Adrenal gland (tissue), 12 donors: ENCODE data around the gene CALML4. TPM values are rescaled to one million over a fixed set of nuclear protein-coding genes. Genes with fewer than 3 reads are reported as not detected.
"Not testable (repeated sequence)": the region's sequence is repeated elsewhere in the genome, so short reads cannot be mapped to it uniquely, and the experiment has no call there.

Source experiments
- DNase-seq, 7 donors: peaks; one replicate each; pipeline ENCODE4 v3.0.0-alpha.2; 2019 to 2020
- H3K27ac ChIP-seq, 5 donors: fragments of 200-600 bp; sonication (generic) in 4 of 5; 1 replicate in 3 of 5; 2 replicates in 2 of 5; pipeline versions ENCODE4 v1.5.1 to v1.8.0; 2016 to 2020; ENCODE audit warnings: mild to moderate bottlenecking in 1 of 5
- H3K27me3 ChIP-seq: fragments of 200-600 bp; 2 replicates; pipeline ENCODE4 v1.8.0; 2021
- H3K36me3 ChIP-seq, 2 donors: fragments of 200-600 bp; replicated peaks in 1 of 2; 1 replicate in 1 of 2; 2 replicates in 1 of 2; pipeline versions ENCODE4 v1.5.1 to v1.8.0; 2018 to 2022
- H3K4me1 ChIP-seq, 2 donors: fragments of 200-600 bp; replicated peaks in 1 of 2; 1 replicate in 1 of 2; 2 replicates in 1 of 2; pipeline versions ENCODE4 v1.5.1 to v1.8.0; 2018 to 2021
- H3K4me3 ChIP-seq, 4 donors: fragments of 200-600 bp; sonication (generic) in 3 of 4; one replicate each; pipeline ENCODE4 v1.5.1; 2016 to 2018
- H3K9me3 ChIP-seq, 3 donors: fragments of 200-600 bp; sonication (generic) in 1 of 3; replicated peaks in 1 of 3; 1 replicate in 2 of 3; 2 replicates in 1 of 3; pipeline versions ENCODE4 v1.5.1 to v1.8.0; 2016 to 2021
- CTCF ChIP-seq, 6 experiments: fragments of 450-650 bp in 4 of 6; fragments of 200-600 bp in 2 of 6; sonication (generic) in 1 of 6; IDR thresholded peaks; 1 replicate in 5 of 6; 2 replicates in 1 of 6; pipeline versions ENCODE4 v1.5.1 to v1.8.0; 2016 to 2021; ENCODE audit warnings: antibody characterized with exemption in 6 of 6, mild to moderate bottlenecking in 2 of 6, moderate library complexity in 1 of 6
- POLR2A ChIP-seq, 2 donors: fragments of 450-650 bp; IDR thresholded peaks; one replicate each; pipeline ENCODE4 v1.6.1; 2017; ENCODE audit warnings: antibody characterized with exemption in 2 of 2, mild to moderate bottlenecking in 2 of 2, moderate library complexity in 1 of 2
- WGBS, 4 donors: extraction: QIAGEN DNeasy Blood & Tissue Kit in 2 of 4; methylation state at CpG; one replicate each; pipeline versions ENCODE4 v1.1.5 to v1.1.7; 2013 to 2017; 5-methylcytosine and 5-hydroxymethylcytosine counted together
- intact Hi-C, 2 donors: fragments of 100-400 bp; cut with DNase I; formaldehyde crosslinking; loops; one replicate each; pipeline versions ENCODE4 v1.14.1 to v1.15.0; 2022 to 2023
- polyA plus RNA-seq, 3 donors: library from polyadenylated mRNA; stranded (reverse); fragments of 200-250 nt in 2 of 3; fragments of 350-450 nt in 1 of 3; fragmentation: Illumina TruSeq in 1 of 3; extraction: RNeasy Lipid Tissue Mini Kit (QIAGEN cat#74804) in 1 of 3; gene quantifications; one replicate each; pipeline ENCODE4 v1.2.3, GENCODE V29; 2013 to 2014
- total RNA-seq, 9 donors: library from RNA; depleted of rRNA in 4 of 9; stranded (reverse); fragments of >200 nt in 4 of 9; fragments of 120-200 nt in 1 of 9; fragmentation: NEBNext Ultra II Directional in 1 of 9; extraction: Animal tissue kit (Norgen Biotek cat#: 25700) in 1 of 9; gene quantifications; one replicate each; pipeline versions ENCODE4 v1.1.0 to v1.2.4, GENCODE V29; 2013 to 2023
- donor health status: healthy with polysubstance abuse.
- donor health status: Bipolar disorder and iron deficiency.
- donor health status: DM: yes; HTN: yes; CAD: no.
- donor health status: DM: no; HTN: no; CAD: no.
- donor health status: DM: no; HTN: no; CAD: no.
- donor health status: DM: yes; HTN: yes; CAD: no.

The CALML4 gene
- total and polyA plus RNA-seq, 12 donors, result 3.3 to 25.1 (median 7.2) TPM

GRCh38 chr15:68176601-68177000 is 28.5 kb downstream of the CALML4 start:
- H3K27me3 ChIP-seq, result no peaks in the 10 kb centered on the region
- H3K27ac ChIP-seq, result no peak overlapping the region
- intact Hi-C loops, result no loop called here
- no peak overlapping the region for H3K4me3 ChIP-seq
- no peaks in the 10 kb centered on the region for H3K9me3 ChIP-seq
- H3K4me1 ChIP-seq, result peaks cover 0 to 11% of the 10 kb centered on the region in 2 donors
- peaks cover 0 to 40% of the 10 kb centered on the region in 2 donors for H3K36me3 ChIP-seq
- WGBS, 4 donors, result 94 to 97% (median 95%) methylated on average over 3 of the region's 3 CpGs
- DNase-seq, result no peak
- TF ChIP-seq POLR2A (IDR thresholded peaks at IDR 0.05) (no peak), CTCF (IDR thresholded peaks at IDR 0.05) (no peak)

GRCh38 chr15:68175526-68175925 is 29.6 kb downstream of the CALML4 start:
- intact Hi-C loops, result no loop called here
- Histone ChIP-seq H3K27me3 (no peaks in the 10 kb centered on the region), H3K36me3 (peaks cover 0 to 29% of the 10 kb centered on the region in 2 donors), H3K4me3 (no peak overlapping the region), H3K4me1 (peaks cover 0 to 11% of the 10 kb centered on the region in 2 donors), H3K27ac (no peak overlapping the region), H3K9me3 (no peaks in the 10 kb centered on the region)
- WGBS, 4 donors, result 59 to 69% (median 64%) methylated on average over 2 of the region's 2 CpGs
- no peak for DNase-seq
- TF ChIP-seq POLR2A (IDR thresholded peaks at IDR 0.05) (no peak), CTCF (IDR thresholded peaks at IDR 0.05) (no peak)

- H3K4me1 ChIP-seq, result peaks cover 0 to 11% of the 10 kb centered on the region in 2 donors
- no peak for TF ChIP-seq CTCF (IDR thresholded peaks at IDR 0.05)
- TF ChIP-seq POLR2A (IDR thresholded peaks at IDR 0.05), result no peak
- H3K9me3 ChIP-seq, result no peaks in the 10 kb centered on the region
- no peak overlapping the region for H3K4me3 ChIP-seq
- intact Hi-C loops, result no loop called here
- no peak for DNase-seq
- WGBS, 4 donors, result 96 to 99% (median 97%) methylated on average over 4 of the region's 4 CpGs
- H3K27ac ChIP-seq, result no peak overlapping the region
- peaks cover 0 to 26% of the 10 kb centered on the region in 2 donors for H3K36me3 ChIP-seq
- H3K27me3 ChIP-seq, result no peaks in the 10 kb centered on the region
Observed at GRCh38 chr15:68173119-68173518, 32.0 kb downstream of the CALML4 start.

GRCh38 chr15:68172037-68172436 is 33.1 kb downstream of the CALML4 start:
- peaks cover 0 to 11% of the 10 kb centered on the region in 2 donors for H3K4me1 ChIP-seq
- intact Hi-C loops, H3K9me3 ChIP-seq, H3K4me3 ChIP-seq, DNase-seq, H3K27ac ChIP-seq, H3K27me3 ChIP-seq: not testable (repeated sequence)
- 68 to 100% (median 87%) methylated on average over 2 of the region's 2 CpGs for WGBS, 4 donors
- H3K36me3 ChIP-seq, result peaks cover 0 to 18% of the 10 kb centered on the region in 2 donors

- Histone ChIP-seq H3K4me1 (peaks cover 0 to 17% of the 10 kb centered on the region in 2 donors), H3K36me3 (peaks cover 0 to 4% of the 10 kb centered on the region in 2 donors), H3K27me3 (no peaks in the 10 kb centered on the region), H3K9me3 (no peaks in the 10 kb centered on the region), H3K27ac (no peak overlapping the region), H3K4me3 (no peak overlapping the region)
- intact Hi-C loops, result no loop called here
- WGBS, 4 donors, result 82 to 95% (median 87%) methylated on average over 4 of the region's 4 CpGs
- no peak for DNase-seq
- TF ChIP-seq POLR2A (IDR thresholded peaks at IDR 0.05) (no peak), CTCF (IDR thresholded peaks at IDR 0.05) (no peak)
Observed at GRCh38 chr15:68166847-68167246, 38.3 kb downstream of the CALML4 start.
